Fibroblast of upper back skin (primary cell): ENCODE measurements around the gene TRIOBP.

Source experiments
- DNase-seq: peaks from one replicate; pipeline ENCODE4 v3.0.0-alpha.2; 2013

TRIOBP gene

DNA sequence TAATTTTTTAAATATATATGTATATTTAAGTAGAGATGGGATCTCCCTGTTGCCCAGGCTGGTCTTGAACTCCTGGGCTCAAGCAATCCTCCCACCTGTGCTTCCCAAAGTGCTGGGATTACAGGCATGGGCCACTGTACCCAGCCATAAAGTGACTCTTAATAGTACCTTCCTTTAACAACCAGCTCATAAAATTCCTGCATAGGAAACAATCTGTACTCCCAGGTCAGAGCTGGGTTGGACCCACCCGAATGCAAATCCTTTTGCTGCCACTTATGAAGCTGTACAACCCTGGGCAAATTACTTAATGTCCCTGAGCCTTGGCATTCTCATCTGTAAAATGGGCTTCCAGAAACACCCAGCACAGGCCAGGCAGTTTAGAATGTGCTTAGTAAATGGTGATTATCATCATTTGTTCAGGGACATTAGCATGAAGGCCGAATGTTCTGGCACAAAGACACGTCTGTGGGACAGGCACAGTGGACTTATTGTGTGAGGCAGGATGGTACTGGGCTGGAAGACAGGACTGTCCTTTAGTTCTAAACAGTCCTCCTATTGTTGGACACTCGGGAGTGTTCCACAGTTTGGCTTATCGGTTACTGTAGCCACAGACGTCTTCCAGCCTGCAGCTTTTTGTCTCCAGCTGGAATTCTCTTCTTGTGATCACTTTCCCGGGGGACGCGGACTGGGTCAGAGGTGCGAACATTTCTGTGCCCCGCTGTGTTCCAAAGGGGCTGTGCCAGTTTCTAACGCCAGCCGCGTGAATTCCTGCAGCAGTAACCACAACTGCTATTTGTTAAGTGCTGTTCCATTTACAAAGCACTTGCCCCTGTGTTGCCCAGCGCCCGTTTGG is 32.4 kb upstream of the TRIOBP start:
- DNase-seq, result no peak

DNA sequence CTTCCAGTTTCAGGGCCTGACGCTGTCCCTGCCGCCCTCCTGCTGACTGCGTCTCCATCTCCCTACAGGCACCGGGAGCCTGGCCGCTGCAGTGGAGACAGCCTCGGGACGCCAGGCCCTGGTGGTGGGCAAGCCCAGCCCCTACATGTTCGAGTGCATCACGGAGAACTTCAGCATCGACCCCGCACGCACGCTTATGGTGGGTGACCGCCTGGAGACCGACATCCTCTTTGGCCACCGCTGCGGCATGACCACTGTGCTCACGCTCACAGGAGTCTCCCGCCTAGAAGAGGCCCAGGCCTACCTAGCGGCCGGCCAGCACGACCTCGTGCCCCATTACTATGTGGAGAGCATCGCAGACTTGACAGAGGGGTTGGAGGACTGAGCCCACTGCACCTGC is 31.4 kb upstream of the TRIOBP start:
- no peak for DNase-seq

DNA sequence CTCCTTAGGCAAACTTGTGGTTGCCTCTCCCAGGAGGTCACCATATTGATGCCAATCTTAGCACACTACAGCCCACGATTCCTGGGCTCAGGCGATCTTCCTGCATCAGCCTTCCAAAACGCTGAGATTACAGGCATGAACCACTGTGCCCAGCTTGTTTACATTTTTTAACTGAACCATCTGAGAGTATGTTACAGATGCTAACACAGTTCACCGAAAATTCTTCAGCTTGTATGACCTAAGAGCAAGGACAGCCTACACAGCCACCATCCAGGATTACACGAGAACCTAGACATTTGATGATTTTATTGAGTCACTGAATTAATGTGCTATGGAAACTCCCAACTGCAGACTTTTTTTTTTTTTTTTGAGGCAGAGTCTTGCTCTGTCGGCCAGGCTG is 27.3 kb upstream of the TRIOBP start:
- peak; percentile 18 for DNase-seq

DNA sequence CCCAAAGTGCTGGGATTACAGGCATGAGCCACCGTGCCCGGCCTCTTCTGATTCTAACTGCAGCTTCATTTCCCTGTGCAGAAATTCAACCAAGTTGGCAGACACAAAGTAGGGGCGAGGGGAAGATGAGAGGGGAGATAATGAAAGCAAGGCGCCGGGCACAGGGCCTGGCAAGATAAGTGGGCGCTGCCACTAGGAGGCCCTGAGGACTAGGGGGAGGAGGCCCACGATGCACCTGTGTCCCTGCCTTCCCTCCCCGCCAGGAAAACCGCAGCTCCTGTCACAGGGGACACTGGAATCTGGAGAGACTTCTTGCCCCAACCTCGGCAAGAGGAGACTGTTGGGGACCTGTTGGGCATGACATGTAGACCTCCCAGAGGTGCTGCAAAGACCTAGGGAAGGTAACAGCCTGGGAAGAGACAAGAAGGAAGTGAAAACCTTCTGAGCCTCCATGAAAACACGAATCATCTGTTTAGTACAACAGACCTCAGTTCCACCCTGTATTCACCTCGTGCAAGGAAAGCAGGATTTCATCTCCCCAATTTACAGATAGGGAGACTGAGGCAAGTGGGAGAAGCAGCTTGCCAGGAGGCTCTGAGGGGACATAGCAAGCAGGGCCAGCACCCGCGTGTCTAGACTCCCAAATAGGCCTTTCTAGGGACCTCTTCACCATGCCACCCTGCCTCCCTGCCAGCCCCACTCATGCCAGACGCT is 24.5 kb upstream of the TRIOBP start:
- DNase-seq, result no peak

DNA sequence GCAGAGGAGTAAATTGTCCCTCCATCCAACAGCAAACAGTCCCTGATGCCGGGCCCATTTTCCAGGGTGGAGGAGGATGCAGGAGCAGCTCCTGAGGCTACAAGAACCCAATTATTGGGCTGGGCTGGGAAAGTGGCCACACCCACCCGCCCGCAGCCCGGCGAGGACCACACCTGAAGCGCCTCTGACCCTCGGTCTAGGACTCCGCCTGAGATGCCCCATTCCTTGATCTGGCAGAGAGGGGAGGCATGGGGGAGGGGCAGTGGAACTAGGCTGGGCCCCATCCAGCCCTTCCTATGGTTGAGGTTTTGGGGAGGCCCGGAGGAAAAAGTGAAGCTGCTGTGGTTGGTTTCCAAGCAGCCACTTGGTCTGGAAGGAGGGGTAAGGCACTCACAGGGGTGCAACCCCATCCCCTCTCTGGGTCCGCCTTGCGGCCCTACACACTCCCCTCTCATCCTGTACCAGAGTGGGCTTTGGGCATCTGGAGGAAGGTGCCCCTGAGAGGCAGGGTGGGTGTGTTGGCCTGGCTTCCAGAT is 23.9 kb upstream of the TRIOBP start:
- DNase-seq, result no peak

DNA sequence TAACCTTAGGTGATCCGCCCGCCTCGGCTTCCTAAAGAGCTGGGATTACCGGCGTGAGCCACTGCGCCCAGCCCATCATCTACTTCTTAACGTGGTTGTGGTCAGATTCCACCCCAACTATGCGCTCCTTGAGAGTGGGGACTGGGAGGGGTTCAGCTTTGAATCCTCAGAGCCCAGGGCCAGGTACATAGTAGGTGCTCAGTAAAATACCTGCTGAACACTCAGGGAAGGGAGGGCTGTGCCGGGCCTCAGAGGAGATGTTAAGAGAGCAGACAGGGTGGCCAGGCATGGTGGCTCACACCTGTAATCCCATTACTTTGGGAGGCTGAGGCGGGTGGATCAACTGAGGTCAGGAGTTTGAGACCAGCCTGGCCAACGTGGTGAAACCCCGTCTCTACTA is 22.6 kb upstream of the TRIOBP start:
- DNase-seq, result no peak

DNA sequence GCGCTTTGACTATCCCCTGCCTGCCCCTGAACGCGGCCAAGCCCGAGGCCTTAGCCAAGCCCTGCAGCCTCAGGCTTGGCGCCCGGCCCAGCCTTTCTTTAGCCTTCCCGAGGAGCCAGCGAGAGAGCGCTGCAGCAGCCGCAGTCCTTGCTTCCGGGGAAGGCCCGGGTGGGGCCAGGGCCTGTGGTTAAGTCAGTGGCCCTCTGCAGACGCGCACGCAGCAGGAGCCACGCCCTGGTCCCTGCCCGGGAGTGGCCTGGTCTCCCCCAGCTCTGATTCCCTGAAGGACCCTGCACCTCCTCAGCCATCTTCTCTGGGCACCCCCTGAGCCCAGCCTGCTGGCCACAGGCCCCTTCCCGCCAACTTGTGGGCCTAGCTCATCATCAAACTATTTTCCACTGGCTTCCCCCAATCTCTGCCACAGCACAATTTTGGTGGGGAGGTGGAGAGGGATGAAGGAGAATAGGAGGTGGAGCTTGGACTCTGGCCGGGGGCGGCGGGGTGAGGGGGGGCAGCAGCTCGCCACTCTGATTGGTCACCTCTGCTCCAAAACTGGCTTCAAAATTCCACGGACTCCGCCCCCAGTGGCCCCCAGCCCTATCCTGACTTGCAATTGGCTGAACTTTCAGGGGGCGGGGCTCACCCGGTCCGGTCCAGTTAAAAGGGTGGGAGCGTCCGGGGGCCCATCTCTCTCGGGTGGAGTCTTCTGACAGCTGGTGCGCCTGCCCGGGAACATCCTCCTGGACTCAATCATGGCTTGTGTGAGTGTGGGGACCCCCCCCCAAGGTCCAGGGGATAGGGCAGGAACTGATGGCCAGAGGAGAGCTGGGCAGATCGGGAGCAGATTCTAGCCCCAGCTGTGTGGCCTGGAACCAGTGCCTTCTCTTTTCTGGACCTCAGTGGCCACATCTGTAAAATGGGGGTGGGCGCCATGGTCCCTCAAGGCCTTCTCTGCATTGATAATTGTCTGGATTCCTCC is 21.6 kb upstream of the TRIOBP start, which contains the start of gene LGALS1:
Gene LGALS1 (plus strand): TSS at position 686 of the 979 bp plus-strand sequence. CDS start 67 bp downstream, at position 753.
- DNase-seq, result peak; percentile 99

DNA sequence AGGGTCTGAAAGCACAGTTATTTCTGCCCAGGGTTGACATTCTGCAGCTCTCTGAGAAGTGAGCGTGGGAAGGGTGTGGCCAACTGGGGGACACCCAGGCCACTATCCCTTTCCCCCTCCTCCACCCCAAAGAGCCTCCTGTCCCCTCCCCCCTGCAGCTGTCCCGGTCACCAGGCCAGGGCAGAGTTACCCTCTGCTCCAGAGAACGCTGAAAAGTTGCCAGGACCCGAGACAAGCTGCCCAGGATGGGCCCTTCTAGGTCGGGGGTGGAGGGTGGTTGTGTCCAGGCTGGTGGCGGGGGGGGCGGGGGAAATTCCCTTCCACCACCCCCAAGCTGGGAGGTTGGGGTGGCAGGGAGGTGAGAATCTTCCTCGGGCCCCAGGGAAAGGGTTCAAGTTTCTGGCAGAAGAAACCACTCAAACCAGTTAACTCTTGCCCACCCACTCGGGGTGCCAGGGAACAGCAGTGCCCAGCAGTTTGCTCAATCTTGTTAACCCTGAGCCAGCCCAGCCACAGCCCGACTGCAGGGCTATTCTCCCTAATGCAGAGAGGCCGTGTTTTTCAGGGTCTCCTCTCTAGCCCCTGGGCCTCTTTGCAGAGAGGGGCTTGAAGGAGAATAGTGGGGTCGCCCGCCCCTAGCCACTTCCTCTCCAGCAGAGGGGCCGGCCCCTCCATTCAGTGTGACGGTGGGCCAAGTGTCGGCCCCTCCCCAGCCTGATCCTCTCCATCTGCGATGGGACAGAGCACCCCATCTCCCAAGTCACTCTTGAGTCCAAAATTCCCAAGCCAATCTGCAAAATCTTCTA is 20.7 kb upstream of the TRIOBP start:
- DNase-seq, result peak; percentile 17

DNA sequence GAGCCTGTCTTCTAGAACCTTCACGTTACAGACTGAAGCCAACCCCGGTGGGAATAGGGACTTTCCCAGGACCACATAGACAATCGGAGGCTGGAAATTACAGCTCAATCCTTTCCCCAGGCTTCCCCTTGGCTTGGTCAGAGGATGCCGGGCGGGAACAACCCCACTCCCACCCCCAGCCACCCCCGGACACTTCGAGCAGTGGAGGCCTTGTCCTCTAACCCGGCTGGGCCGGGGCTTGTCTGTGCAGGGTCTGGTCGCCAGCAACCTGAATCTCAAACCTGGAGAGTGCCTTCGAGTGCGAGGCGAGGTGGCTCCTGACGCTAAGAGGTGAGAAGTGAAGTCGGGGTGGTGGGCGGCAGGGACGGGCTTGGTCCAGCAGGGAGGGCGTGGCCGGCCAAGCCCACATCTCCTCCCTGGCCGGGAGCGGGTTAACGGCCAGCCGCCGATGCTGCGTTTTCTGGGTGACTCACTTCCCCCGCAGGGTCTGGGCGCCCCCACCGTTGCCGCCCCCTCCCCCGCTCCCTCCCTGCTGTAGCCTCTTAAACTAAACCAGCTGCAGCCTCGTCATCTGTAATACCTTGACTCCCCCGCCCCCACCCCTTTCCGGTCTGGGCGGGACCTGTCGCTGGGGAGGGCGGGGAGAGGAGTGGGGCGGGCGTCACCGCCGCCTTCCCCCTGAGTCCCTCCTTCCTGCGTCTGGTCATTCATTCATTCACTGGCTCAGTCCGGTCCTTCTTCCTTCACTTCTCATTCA is 19.9 kb upstream of the TRIOBP start:
- peak; percentile 99 for DNase-seq

DNA sequence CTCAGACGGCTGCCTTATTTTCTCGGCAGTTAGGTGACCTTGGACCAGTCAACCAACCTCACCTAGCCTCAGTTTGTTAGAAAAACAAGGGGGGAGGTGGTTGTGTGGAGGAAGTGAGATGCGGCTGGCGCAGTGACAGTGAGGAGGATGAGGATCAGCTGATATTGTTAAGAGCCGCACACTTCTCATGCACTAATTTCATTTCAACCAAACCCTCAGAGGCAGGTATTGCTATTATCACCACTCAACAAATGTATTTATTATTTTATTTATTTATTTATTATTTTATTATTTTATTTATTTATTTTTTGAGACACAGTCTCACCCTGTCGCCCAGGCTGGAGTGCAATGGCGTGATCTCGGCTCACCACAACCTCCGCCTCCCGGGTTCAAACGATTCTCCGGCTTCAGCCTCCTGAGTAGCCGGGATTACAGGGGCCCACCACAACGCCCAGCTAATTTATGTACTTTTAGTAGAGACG is 19.3 kb upstream of the TRIOBP start:
- no peak for DNase-seq

DNA sequence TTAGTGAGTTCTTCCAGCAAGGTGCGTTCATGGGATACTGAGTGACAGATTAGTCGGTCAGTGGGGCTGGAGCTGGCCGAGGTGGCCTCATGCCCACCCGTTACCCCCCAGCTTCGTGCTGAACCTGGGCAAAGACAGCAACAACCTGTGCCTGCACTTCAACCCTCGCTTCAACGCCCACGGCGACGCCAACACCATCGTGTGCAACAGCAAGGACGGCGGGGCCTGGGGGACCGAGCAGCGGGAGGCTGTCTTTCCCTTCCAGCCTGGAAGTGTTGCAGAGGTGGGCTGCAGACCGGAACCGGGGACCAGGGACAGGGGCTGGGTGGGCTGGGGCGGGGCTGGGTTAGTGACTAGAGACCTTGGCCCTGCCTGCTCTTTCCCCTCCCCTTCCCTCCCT is 18.5 kb upstream of the TRIOBP start:
- DNase-seq, result no peak

DNA sequence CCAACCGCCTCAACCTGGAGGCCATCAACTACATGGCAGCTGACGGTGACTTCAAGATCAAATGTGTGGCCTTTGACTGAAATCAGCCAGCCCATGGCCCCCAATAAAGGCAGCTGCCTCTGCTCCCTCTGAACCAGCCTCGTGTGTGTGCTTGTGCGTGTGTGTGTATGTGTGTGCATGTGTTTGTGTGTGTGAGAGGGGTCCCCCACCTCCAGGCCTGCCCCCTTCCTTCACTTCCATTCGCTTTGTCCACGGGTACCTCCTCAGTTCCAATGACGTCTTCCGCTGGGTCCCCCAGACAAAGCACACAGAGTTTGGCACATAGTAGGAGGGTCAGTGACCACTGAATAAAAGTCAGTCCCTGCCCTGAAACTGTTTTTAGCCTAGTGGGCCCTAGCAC is 17.2 kb upstream of the TRIOBP start:
- DNase-seq, result no peak

DNA sequence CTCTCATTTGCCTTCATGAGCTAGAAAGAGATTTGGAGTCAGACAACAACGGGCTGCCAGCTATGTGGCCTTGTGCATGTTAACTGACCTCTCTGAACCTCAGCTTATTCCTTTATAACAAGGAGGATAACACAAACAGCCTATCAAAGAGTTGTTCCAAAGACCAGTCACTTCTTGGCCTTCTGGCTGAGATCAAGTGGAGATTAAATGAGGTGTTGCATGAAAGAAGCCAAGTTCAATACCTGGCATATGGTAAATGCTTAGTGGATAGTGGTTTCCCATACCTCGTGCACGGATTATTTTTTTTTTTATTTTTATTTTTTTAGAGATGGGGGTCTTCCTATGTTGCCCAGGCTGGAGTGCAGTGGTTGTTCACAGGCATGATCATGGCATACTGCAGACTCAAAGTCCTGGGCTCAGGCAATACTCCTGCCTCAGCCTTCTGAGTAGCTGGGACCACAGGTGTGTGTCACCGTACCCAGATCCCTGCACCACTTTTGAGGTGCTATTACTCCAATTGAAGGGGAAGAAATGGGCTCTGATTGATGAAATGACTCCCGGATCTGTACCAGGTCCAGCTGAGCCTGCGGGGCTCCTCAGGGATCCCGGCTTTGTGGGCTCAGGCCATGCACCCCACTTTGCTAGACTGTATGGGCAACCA is 16.5 kb upstream of the TRIOBP start:
- peak; percentile 32 for DNase-seq

DNA sequence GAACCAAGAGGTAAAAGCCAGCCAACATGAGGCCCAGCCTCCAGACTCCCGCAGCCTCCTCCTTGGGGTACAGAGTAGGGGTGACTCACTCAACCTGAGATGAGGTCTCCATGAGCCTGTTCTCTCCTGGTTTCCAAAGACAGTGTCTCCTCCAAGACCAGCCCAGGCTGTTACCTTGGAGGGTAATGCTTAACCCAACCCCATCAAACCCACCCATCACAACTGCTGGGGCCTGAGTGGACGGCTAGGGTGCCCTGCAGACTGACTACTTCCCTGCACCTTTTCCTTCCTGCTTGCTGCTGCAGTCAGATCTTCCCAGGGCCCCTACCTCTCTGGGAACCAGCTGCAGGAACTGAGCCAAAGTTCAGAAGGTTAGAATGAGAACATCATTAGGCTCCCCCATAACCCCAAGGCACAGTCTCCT is 15.8 kb upstream of the TRIOBP start:
- peak; percentile 60 for DNase-seq

DNA sequence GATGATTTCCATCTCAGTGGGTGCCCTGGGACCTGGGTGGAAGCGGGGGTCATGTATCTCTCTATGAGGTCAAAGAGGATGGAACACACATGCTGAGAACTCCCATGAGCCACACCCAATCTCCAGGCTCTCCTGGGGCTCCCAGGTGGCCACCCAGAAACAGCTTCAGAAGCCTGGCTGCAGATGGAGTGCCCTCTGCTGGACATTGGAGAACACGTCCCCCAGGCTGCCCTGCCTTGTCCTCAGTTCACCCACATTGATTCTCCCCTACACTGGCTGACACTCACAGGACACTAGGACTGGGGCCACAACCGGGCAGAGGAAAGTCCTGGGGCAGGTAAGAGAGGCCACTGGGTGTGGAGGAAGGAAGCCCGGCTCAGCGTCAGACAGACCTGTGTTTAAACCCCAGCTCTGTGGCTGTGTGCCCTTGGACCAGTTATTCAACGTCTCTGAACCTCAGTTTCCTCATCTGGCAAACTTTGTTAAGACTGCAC is 15.2 kb upstream of the TRIOBP start:
- DNase-seq, result peak; percentile 77

DNA sequence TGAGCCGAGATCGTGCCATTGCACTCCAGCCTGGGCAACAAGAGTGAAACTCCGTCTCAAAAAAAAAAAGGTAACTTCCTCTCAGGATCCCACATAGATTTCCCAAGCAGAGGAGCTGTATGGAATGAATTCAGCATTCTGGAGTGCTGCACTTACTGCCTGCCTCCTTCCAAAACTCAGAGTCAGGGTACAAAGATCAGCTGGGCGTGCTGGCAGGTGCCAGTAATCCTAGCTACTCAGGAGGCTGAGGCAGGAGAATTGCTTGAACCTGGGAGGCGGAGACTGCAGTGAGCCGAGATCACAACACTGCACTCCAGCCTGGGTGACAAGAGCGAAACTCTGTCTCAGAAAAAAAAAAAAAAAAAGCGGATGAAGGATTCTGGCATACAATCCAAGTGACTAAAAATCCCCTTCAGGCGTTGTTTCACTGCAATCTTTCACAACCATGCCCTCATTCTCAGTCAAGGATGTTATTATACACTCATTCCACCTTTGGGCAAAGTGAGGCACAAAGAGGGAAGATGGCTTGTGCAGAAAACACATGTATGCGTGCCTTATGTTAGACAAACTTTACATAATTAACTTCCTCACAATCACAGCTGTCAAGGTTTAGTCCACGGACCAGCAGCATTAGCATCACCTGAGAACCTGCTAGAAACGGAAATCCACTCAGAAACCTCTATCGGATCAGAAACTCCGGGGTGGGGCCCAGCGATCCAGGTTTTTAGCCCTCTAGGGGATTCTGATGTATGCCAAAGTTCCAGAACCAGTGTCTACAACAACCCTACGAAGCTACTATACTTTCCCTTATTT is 11.8 kb upstream of the TRIOBP start:
- DNase-seq, result no peak

DNA sequence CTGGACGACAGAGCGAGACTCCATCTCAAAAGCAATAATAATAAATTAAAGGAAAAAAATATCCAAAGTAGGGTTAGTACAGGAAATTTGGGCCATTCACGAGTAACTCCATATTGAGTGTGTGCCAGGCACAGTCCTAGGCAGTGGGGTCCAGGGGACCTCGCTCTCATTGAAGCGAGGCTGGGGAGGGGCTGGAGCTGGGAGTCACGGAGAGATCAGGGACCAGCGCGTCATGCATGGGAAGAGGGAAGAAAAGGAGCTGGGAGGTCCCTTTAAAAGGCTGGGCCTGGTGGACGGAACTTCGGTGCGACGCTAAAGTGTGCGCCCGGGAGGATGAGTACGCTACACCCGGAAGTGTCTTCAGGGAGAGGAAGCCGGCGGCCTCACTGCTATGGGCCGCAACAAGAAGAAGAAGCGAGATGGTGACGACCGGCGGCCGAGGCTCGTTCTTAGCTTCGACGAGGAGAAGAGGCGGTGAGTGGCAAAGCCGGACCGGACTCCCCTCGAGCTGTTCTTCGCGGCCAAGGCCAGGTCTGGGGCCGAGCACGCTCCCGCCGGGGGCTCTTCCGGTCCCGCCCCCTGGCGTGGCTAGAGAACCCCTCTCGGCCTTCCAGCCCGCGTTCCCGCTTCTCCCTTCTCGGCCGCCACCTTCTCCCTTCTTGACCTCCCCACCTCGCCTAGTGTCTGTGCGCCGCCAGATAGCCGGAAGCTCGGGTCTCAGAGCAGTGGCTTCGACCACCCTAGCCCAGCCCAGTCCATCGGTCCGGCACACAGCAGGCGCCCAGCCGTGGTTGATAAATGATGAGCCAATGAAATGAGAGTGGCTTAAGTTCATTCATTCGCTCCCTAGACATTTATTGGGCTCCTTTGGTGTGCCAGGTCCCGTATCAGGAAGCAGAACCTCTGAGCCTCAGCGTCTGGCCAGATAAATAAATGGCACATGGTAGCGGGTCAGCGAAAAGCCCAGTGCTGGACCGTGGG is 10.6 kb upstream of the TRIOBP start, which contains the start of gene NOL12:
Gene NOL12 (plus strand): TSS at position 342 of the 981 bp plus-strand sequence. CDS start 50 bp downstream, at position 392.
- DNase-seq, result peak; percentile 83

DNA sequence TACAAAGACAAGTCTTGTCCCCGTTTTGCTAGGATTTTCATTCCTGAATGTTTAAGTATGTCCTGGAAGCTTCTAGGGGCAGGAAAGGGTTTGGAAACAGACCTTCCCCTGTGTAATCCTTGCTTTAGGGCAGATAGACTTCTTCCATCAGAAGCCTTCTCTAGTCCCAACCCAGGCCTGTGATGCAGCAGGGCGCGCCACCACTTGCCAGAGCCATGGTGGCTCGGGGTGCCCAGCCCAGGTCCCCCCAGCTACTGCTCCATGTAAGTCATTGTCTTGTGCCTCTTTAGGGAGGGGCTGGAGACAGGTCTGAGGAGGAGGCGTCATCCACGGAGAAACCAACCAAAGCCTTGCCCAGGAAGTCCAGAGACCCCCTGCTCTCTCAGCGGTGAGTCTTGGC is 6.4 kb upstream of the TRIOBP start:
- DNase-seq, result no peak
